GM18511 (cell line): Measurements from ENCODE around the gene TRIAP1.
"Not testable (repeated sequence)": the region's sequence is repeated elsewhere in the genome, so short reads cannot be mapped to it uniquely, and the experiment has no call there.

Experiments
- ATAC-seq: cut with Tn5 transposase; IDR thresholded peaks from one replicate; pipeline ENCODE4 v1.9.1; 2021; ENCODE audit warnings: mild to moderate bottlenecking, moderate library complexity; ENCODE audit not compliant: unreplicated experiment

The TRIAP1 gene

DNA sequence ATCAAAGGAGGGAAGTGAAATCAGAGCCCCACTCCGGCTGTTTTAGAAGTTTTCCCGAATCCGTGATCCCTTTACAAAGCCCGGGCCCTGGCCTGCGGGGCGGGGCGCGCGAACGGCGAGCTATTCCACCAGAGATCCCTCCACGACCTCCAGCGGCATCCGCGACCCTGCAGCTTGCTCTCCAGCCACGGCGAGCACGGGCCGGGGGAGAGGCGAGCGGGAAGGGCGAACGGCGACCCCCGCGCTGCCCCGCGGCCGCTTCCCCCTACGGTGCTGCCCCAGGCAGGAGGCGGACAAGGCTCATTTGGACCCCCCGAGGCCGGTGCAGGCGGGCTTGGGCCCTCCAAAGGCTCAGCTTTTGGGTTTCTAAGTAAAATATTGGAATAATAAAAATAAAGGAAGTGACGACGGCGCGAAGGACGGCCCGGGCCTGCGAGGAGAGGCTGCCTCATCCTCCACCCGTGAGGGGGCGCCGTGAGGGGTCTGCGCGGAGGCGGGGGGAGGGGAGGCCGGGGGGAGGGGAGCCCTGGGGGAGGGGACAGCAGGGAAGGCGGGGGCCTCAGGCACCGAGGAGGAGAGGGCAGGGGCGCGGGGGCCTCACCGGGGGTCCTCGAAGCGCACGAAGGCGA is 22.8 kb upstream of the TRIAP1 start:
- ATAC-seq: peak; percentile 34

- no peak for ATAC-seq
Observed at GRCh38 chr12:120468325-120468820, 22.2 kb upstream of the TRIAP1 start.

GRCh38 chr12:120467439-120467838 is 21.3 kb upstream of the TRIAP1 start:
- no peak for ATAC-seq

DNA sequence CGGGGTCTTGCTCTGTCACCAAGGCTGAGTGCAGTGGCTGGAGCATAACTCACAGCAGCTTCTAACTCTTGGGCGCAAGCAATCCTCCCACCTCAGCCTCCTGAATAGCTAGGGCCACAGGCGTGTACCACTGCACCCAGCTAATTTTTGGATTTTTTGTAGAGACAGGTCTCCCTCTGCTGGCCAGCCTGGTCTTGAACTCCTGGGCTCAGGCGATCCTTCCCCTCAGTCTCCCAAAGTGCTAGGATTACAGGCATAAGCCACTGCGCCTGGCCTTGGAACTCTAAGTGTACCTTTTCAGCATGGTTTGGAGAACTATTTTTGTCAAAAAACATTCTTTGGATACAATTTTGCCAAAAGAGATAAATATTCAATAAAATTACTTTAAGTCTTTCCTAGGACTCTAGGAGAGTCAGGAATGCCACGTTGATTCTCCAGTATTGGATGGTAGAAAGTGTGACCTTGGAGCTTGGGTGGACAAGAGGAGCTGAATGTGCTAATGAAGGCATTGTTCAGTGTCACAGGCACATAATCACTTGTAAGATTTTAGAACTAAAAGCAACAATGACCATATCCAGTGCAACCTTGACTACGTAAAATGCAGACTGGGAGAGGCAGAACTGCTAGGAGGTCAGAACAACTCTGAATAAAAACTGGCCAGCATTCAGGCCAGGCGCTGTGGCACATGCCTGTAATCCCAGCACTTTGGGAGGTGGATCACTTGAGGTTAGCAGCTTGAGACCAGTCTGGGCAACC is 20.6 kb upstream of the TRIAP1 start:
- ATAC-seq: no peak

DNA sequence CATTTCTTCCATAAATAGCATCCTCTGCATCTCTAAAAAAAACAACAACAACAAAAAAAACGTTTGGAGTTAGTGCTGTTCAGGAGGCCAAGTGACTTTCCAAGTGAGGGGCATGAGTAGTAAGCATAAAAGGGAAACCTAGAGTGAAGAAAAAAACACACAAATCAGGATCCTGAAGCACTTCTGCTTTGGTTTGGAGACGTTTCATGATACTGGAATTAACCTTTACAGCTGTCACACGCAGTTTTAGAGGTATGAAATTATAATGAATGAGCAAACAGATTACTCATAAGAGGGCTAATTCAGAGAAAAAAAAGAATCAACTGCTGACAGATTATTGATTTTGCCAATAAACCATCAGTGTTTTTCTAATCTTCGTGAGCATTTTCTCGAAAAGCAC is 19.6 kb upstream of the TRIAP1 start:
- ATAC-seq: no peak

GRCh38 chr12:120463712-120464111 is 17.5 kb upstream of the TRIAP1 start:
- no peak for ATAC-seq

GRCh38 chr12:120462099-120462640 is 16.0 kb upstream of the TRIAP1 start:
- no peak for ATAC-seq

DNA sequence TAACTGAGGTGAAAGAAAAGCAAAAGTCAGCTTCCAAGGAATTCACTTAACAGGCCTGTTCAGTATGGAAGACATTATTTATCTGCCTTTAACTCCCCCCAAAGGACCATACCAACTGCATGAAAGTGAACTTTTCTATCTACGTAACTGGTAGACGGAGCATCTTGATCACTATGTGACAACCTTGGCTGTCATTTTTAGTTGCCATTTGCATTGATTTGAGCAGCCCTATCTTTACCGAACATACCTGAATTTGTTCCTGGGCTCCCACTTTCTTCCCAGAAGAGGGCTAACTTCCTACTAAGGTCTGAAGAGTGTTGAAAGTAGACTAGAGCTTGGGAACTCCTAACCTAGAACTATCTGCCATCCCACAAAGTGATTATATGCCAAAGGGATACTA is 14.0 kb upstream of the TRIAP1 start:
- ATAC-seq: no peak

DNA sequence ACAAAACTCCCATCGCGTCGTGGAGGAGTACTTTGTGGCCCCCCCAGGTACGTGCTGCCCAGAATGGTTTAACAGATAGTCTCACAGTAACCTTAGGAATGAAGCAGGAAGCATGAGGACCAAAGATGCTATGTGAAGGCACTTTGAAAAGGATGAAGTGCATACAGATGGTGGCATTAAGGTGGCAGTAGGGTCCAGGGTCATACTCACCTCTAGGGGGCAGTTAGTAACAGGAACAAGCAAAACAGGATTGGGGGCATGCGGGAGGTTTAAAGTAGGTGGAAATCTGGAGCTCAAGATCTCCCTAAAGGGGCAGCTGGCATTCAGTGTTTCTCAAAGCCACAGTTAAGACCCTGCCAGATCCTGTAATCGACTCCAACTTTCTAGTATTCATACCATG is 10.9 kb upstream of the TRIAP1 start:
- ATAC-seq: no peak

DNA sequence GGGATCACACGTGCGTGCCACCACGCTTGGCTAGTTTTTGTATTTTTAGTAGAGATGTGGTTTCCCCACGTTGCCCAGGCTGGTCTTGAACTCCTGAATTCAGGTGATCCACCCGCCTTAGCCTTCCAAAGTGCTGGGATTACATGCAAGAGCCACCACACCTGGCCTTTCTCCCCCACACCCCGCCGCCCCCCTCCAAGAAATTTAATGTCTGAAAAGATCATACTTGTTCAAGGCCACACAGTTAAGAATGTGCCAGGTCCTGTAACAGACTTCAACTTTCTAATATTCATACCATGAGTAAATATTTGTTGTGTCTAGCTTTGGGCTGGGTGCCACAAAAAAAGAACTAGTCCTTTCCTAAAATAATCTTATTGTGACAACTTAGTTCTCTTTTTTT is 9.1 kb upstream of the TRIAP1 start:
- ATAC-seq: no peak

DNA sequence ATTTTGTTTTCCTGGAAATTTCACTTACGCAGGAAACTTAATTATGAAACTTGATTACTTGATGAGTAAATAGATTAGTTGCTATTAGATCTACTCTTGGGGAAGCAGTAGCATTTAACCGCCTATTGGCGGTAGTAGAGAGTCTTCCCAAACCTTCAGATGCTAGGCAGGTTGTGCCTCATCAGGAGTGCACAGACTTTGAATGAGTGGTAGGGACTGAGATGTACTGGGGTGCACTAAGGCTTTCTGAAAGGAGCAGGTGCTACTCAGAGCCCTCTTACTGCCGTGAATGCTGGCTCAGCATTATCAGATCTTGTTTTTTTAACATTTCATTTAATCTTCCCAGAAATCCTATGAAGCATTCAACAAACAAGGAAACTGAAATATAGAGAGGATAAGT is 7.8 kb upstream of the TRIAP1 start:
- ATAC-seq: no peak

- ATAC-seq: no peak
Observed at GRCh38 chr12:120453060-120453750, 7.0 kb upstream of the TRIAP1 start.

GRCh38 chr12:120452524-120452923 is 6.3 kb upstream of the TRIAP1 start:
- not testable (repeated sequence) for ATAC-seq

- no peak for ATAC-seq
Observed at GRCh38 chr12:120447992-120448391, 1.8 kb upstream of the TRIAP1 start.

DNA sequence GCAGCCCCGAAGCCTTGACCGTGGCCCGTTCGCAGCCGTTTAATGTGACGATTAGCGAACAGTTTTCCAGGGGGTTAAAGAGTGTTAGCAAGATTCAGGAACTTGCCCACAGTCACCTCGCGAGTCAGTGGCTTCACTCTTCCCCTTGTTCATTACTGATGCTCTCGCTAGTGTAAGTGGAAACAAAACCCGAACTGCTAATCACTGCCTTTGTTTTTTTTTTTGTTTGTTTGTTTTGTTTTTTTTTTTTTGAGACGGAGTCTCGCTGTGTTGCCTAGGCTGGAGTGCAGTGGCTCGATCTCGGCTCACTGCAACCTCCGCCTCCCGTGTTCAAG is 627 bp upstream of the TRIAP1 start:
- peak; percentile 27 for ATAC-seq

DNA sequence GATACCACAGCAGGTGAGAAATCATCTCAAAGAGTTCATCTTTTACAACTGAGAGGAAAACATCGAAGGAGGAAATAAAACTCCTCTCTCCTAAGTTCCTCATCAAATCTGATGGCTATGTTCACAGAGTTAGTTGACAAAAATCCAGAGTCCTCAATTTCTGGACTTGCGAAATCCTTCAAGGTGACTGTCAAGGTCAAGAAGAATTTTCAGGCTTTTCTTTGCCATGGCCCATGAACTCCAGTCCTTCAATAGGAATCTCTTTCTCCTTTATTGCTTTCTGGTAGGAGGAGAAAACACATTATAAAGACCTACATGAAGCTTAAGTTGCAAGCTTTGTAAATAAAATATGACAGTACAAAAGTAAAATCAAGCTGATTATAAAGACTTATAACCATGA is 1.5 kb downstream of the TRIAP1 start:
- no peak for ATAC-seq

DNA sequence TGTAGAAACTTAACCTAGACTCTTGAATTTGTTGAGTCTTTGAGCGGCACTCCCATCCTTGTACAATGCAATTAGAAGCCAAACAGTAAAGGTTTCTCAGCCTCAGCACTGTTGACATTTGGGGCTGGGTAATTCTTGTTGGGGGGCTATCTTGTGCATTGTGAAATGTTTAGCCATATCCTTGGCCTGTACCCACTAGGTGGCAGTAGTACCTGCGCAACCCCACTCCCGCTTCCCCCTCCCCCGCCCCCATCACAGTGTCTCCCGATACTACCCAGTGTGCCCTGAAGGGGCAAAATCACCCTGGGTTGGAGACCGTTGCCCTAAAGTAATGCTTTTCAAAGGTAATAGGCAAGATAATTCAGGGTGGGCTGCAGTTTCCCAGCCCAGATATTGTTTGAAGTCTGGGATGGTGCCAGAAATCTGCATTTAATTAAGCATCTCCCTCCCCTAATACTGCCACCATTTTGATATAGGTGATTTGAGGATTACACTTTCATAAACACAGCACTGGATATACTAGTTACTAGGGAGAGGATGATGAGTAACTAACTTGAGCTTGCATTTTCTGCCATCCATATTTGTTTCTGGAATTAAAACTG is 6.4 kb downstream of the TRIAP1 start:
- no peak for ATAC-seq

DNA sequence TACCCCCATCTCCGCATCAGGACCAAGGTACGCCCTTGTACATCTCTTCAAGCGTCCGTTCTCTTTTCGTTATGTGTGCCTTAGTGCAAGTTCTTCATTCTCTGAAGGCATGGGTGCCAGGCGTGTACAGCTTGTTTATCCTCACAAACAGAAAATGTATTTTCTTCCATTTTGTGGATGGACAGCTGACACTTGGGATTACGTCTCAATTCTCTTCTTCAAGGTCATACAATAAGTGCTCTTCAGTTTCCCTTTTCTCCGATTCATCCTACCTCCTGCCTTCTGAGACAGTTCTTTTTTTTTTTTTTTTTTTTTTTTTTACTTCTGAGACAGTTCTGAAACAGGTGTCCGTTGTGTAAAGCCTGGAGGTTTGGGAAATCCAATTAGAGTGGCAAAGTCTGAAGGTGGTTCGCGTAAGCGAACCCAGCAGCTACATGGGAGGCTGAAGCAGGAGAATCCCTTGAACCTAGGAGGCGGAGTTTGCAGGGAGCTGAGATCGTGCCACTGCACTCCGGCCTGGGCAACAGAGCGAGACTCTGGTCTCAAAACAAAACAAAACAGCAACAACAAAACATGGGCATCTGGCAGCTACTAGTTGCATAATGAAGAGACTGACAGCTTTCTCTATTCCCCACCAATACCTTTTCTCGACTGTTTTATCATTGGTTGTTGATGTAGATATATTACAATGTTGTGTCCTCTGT is 7.5 kb downstream of the TRIAP1 start:
- ATAC-seq: no peak

- ATAC-seq: peak; percentile 97
Observed at GRCh38 chr12:120437735-120438494, 8.3 kb downstream of the TRIAP1 start, which contains the start of gene COX6A1. COX6A1 (plus strand) TSS chr12:120438113; CDS start chr12:120438127, 14 bp downstream.
